Thyroid gland (tissue), 4 donors: ENCODE results near the gene AKR1A1.

Experiments
- CTCF ChIP-seq, 6 experiments: fragments of 200-600 bp in 3 of 6; fragments of 450-650 bp in 3 of 6; sonication (generic) in 3 of 6; IDR thresholded peaks; one replicate each; pipeline ENCODE4 v1.5.1; 2016 to 2019; ENCODE audit warnings: antibody characterized with exemption in 6 of 6, mild to moderate bottlenecking in 2 of 6, inconsistent platforms in 1 of 6, moderate library complexity in 1 of 6
- POLR2A ChIP-seq, 2 donors: fragments of 450-650 bp; IDR thresholded peaks; one replicate each; pipeline ENCODE4 v1.6.1; 2017; ENCODE audit warnings: antibody characterized with exemption in 2 of 2, mild to moderate bottlenecking in 2 of 2, moderate library complexity in 1 of 2

- TF ChIP-seq POLR2A (IDR thresholded peaks at IDR 0.05) = no peak
- TF ChIP-seq CTCF (IDR thresholded peaks at IDR 0.05) = no peak
These were observed 62.4 kb downstream of the AKR1A1 start for GRCh38 chr1:45612941-45613579.
